GM12891 (cell line): ENCODE measurements around the gene SLC2A8.

Experiments
- PAX5 ChIP-seq: IDR thresholded peaks from 2 replicates; pipeline ENCODE4 v1.6.1; 2011; ENCODE audit warnings: low read length, moderate library complexity, mild to moderate bottlenecking; ENCODE audit not compliant: insufficient read depth, severe bottlenecking
- POLR2A ChIP-seq: IDR thresholded peaks from 2 replicates; pipeline ENCODE4 v1.6.1; 2011; ENCODE audit warnings: low read depth, low read length, control low read depth
- POLR2AphosphoS5 ChIP-seq: IDR thresholded peaks from 2 replicates; pipeline ENCODE4 v1.6.1; 2011; ENCODE audit warnings: low read depth, low read length, control low read depth
- POU2F2 ChIP-seq: IDR thresholded peaks from 2 replicates; pipeline ENCODE4 v1.6.1; 2011; ENCODE audit warnings: low read depth, mild to moderate bottlenecking, control low read depth, low read length, moderate library complexity
- TAF1 ChIP-seq: IDR thresholded peaks from 2 replicates; pipeline ENCODE4 v1.6.1; 2011; ENCODE audit warnings: low read depth, low read length, control low read depth

- TF ChIP-seq POLR2AphosphoS5 (peak; percentile 25; the same call in 1 of the 2 replicates), POLR2A (no peak; the same call in none of the 2 replicates), PAX5 (no peak), TAF1 (no peak), POU2F2 (peak; percentile 65; the same call in 1 of the 2 replicates)
Measured at GRCh38 chr9:127444283-127444920, 47.4 kb downstream of the SLC2A8 start.
